Daoy (cell line): ENCODE measurements around the gene ZNF701. TPM values are rescaled to one million over a fixed set of nuclear protein-coding genes. Genes with fewer than 3 reads are reported as not detected.
"Not testable (repeated sequence)": the region's sequence is repeated elsewhere in the genome, so short reads cannot be mapped to it uniquely, and the experiment has no call there.

Source experiments
- DNase-seq: peaks from one replicate; pipeline ENCODE4 v3.0.0-alpha.2; 2015; ENCODE audit warnings: low read depth
- total RNA-seq: library from RNA; depleted of rRNA; stranded (reverse); fragments of >200 nt; shearing (Covaris generic); gene quantifications from 2 replicates; pipeline ENCODE4 v1.2.3, GENCODE V29; 2014; rRNA removed

The ZNF701 gene
- 6.3 and 11.7 TPM in 2 replicates for total RNA-seq

GRCh38 chr19:52570000-52570861 lies at the start of gene ZNF701:
TSS of gene ZNF701 (plus strand) at chr19:52570287. CDS start at chr19:52574148, 3,861 bp downstream.
- DNase-seq, result peak; percentile 97

- no peak for DNase-seq
Observed at GRCh38 chr19:52522551-52522950, 47.5 kb upstream of the ZNF701 start.

- DNase-seq, result no peak
Observed at GRCh38 chr19:52524086-52524485, 46.0 kb upstream of the ZNF701 start.

- DNase-seq, result peak; percentile 95
Observed at GRCh38 chr19:52527134-52527955, 42.7 kb upstream of the ZNF701 start, which contains the start of gene ZNF808. TSS of gene ZNF808 (plus strand) at chr19:52527668. CDS start at chr19:52543285, 15,617 bp downstream.

GRCh38 chr19:52527956-52528351 lies 42.1 kb upstream of the ZNF701 start:
- peak; percentile 15 for DNase-seq

GRCh38 chr19:52532480-52532879 lies 37.6 kb upstream of the ZNF701 start:
- DNase-seq, result no peak

GRCh38 chr19:52533901-52534300 lies 36.2 kb upstream of the ZNF701 start:
- no peak for DNase-seq

GRCh38 chr19:52535385-52535770 lies 34.7 kb upstream of the ZNF701 start:
- peak; percentile 11 for DNase-seq

- DNase-seq, result peak; percentile 82
Observed at GRCh38 chr19:52535771-52536447, 34.2 kb upstream of the ZNF701 start.

- DNase-seq, result no peak
Observed at GRCh38 chr19:52536448-52536800, 33.7 kb upstream of the ZNF701 start.

GRCh38 chr19:52538815-52539214 lies 31.3 kb upstream of the ZNF701 start:
- not testable (repeated sequence) for DNase-seq

- not testable (repeated sequence) for DNase-seq
Observed at GRCh38 chr19:52541176-52541575, 28.9 kb upstream of the ZNF701 start.

- DNase-seq, result no peak
Observed at GRCh38 chr19:52541608-52542007, 28.5 kb upstream of the ZNF701 start.

- not testable (repeated sequence) for DNase-seq
Observed at GRCh38 chr19:52542541-52542940, 27.5 kb upstream of the ZNF701 start.

- peak; percentile 11 for DNase-seq
Observed at GRCh38 chr19:52542984-52543664, 27.0 kb upstream of the ZNF701 start.

GRCh38 chr19:52554216-52554971 lies 15.7 kb upstream of the ZNF701 start:
- DNase-seq, result no peak

GRCh38 chr19:52557231-52557995 lies 12.7 kb upstream of the ZNF701 start:
- DNase-seq, result no peak

GRCh38 chr19:52558732-52559445 lies 11.2 kb upstream of the ZNF701 start:
- not testable (repeated sequence) for DNase-seq

GRCh38 chr19:52561611-52562010 lies 8.5 kb upstream of the ZNF701 start:
- DNase-seq, result not testable (repeated sequence)
